Stimulated activated CD8-positive, alpha-beta memory T cell treated with anti-CD3 and anti-CD28 coated beads, Interleukin-15, amount 100 ng/mL, for 24 hours (primary cell): ENCODE measurements around the gene ALDH1B1.
"Not testable (repeated sequence)": the region's sequence is repeated elsewhere in the genome, so short reads cannot be mapped to it uniquely, and the experiment has no call there.

Experiments
- DNase-seq: peaks from one replicate; pipeline ENCODE4 v3.0.0-alpha.2; 2020; ENCODE audit warnings: low read depth

ALDH1B1 gene

GRCh38 chr9:38361473-38361850, 31.0 kb upstream of the ALDH1B1 start:
- DNase-seq: no peak

GRCh38 chr9:38362852-38363588, 29.5 kb upstream of the ALDH1B1 start:
- DNase-seq: no peak

- DNase-seq: no peak
Observed at GRCh38 chr9:38363589-38363925, 28.9 kb upstream of the ALDH1B1 start.

- DNase-seq: no peak
Observed at GRCh38 chr9:38367898-38368297, 24.6 kb upstream of the ALDH1B1 start.

GRCh38 chr9:38368731-38369130, 23.8 kb upstream of the ALDH1B1 start:
- DNase-seq: no peak

GRCh38 chr9:38370176-38370575, 22.3 kb upstream of the ALDH1B1 start:
- no peak for DNase-seq

GRCh38 chr9:38371495-38371894, 21.0 kb upstream of the ALDH1B1 start:
- no peak for DNase-seq

GRCh38 chr9:38372762-38373619, 19.5 kb upstream of the ALDH1B1 start:
- DNase-seq: no peak

- no peak for DNase-seq
Observed at GRCh38 chr9:38373679-38374078, 18.8 kb upstream of the ALDH1B1 start.

- DNase-seq: no peak
Observed at GRCh38 chr9:38374847-38375571, 17.5 kb upstream of the ALDH1B1 start.

- no peak for DNase-seq
Observed at GRCh38 chr9:38375572-38375963, 16.9 kb upstream of the ALDH1B1 start.

- no peak for DNase-seq
Observed at GRCh38 chr9:38376021-38376670, 16.4 kb upstream of the ALDH1B1 start.

- DNase-seq: not testable (repeated sequence)
Observed at GRCh38 chr9:38377336-38378083, 15.0 kb upstream of the ALDH1B1 start.

GRCh38 chr9:38380230-38380871, 12.2 kb upstream of the ALDH1B1 start:
- no peak for DNase-seq

- DNase-seq: no peak
Observed at GRCh38 chr9:38380872-38381534, 11.5 kb upstream of the ALDH1B1 start.

GRCh38 chr9:38382141-38382540, 10.4 kb upstream of the ALDH1B1 start:
- no peak for DNase-seq

- DNase-seq: no peak
Observed at GRCh38 chr9:38384990-38385848, 7.3 kb upstream of the ALDH1B1 start.

GRCh38 chr9:38385896-38386295, 6.6 kb upstream of the ALDH1B1 start:
- DNase-seq: no peak

- no peak for DNase-seq
Observed at GRCh38 chr9:38386319-38386895, 6.1 kb upstream of the ALDH1B1 start.
